Mucosa of descending colon (tissue), 3 donors: Measurements from ENCODE around the gene CCDC148. TPM values are rescaled to one million over a fixed set of nuclear protein-coding genes. Genes with fewer than 3 reads are reported as not detected.

ENCODE experiments used
- ATAC-seq: fragments of 200-7000 bp; cut with Tn5 transposase; one replicate; pipeline ENCODE4 v1.9.1; 2020; ENCODE audit warnings: mild to moderate bottlenecking, moderate library complexity
- DNase-seq, 3 donors: peaks; one replicate each; pipeline ENCODE4 v3.0.0-alpha.2; 2020
- H3K36me3 ChIP-seq: fragments of 200-600 bp; one replicate; pipeline ENCODE4 v1.8.0; 2021; ENCODE audit warnings: low read depth, mild to moderate bottlenecking
- H3K4me1 ChIP-seq: fragments of 200-600 bp; one replicate; pipeline ENCODE4 v1.8.0; 2021; ENCODE audit warnings: low read depth, mild to moderate bottlenecking
- H3K4me3 ChIP-seq: fragments of 200-600 bp; one replicate; pipeline ENCODE4 v1.8.0; 2021; ENCODE audit warnings: mild to moderate bottlenecking
- H3K9me3 ChIP-seq: fragments of 200-600 bp; one replicate; pipeline ENCODE4 v1.8.0; 2021; ENCODE audit warnings: mild to moderate bottlenecking
- intact Hi-C, 2 donors: fragments of 100-400 bp; cut with DNase I in 1 of 2; cut with micrococcal nuclease in 1 of 2; formaldehyde crosslinking; loops; one replicate each; pipeline versions ENCODE4 v1.11.0 to v1.11.1; 2022; cut with DNase I, micrococcal nuclease
- total RNA-seq, 3 donors: library from RNA; stranded (reverse); fragmentation: NEBNext Ultra II Directional in 2 of 3; extraction: Animal tissue kit (Norgen Biotek cat#: 25700) in 2 of 3; gene quantifications; one replicate each; pipeline versions ENCODE4 v1.2.1 to v1.2.4, GENCODE V29; 2021 to 2023
- TF ChIP-seq, protein P1 (sequence below): fragments of 200-600 bp; IDR thresholded peaks from one replicate; pipeline ENCODE4 v1.8.0; 2022; ENCODE audit warnings: antibody characterized with exemption, mild to moderate bottlenecking
- donor health status: DM: no; HTN: no; CAD: no; lungs with moderate emphysema.
- donor health status: DM: no; HTN: no; CAD: no.
- donor health status: DM: no; HTN: yes; CAD: no.

The CCDC148 gene
- total RNA-seq, 3 donors from 2014 or later, result 0.20 to 0.38 TPM; not detected in 1

DNA sequence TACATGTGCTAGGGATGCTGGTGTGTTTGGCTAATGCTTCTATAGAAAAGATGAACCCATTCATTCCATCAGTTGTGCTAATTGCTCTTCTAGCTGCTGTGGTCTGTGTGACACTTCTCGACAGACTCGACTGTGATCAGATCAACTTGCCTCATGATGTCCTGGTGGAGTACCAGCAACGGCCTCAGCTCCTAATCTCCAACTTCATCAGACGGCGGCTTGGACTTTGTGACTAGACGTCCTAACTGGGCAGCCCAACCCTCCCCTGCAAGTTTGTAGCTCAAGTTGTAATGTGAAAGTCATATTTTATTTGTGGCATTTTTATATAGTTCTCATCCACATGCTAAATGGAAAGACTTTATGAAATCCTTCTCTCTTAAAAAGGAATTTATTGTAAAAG is 321.9 kb downstream of the CCDC148 start:
- DNase-seq, result peak; percentile 68 to 80 (median 73)
- ATAC-seq, result peak; percentile 68
- Histone ChIP-seq H3K4me1 (peaks cover 10% of the 10 kb centered on the region), H3K36me3 (no peaks in the 10 kb centered on the region), H3K9me3 (no peaks in the 10 kb centered on the region), H3K4me3 (no peak overlapping the region)
- TF ChIP-seq, protein P1, sequence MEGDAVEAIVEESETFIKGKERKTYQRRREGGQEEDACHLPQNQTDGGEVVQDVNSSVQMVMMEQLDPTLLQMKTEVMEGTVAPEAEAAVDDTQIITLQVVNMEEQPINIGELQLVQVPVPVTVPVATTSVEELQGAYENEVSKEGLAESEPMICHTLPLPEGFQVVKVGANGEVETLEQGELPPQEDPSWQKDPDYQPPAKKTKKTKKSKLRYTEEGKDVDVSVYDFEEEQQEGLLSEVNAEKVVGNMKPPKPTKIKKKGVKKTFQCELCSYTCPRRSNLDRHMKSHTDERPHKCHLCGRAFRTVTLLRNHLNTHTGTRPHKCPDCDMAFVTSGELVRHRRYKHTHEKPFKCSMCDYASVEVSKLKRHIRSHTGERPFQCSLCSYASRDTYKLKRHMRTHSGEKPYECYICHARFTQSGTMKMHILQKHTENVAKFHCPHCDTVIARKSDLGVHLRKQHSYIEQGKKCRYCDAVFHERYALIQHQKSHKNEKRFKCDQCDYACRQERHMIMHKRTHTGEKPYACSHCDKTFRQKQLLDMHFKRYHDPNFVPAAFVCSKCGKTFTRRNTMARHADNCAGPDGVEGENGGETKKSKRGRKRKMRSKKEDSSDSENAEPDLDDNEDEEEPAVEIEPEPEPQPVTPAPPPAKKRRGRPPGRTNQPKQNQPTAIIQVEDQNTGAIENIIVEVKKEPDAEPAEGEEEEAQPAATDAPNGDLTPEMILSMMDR, result no peak
- intact Hi-C loops, result no loop called here

DNA sequence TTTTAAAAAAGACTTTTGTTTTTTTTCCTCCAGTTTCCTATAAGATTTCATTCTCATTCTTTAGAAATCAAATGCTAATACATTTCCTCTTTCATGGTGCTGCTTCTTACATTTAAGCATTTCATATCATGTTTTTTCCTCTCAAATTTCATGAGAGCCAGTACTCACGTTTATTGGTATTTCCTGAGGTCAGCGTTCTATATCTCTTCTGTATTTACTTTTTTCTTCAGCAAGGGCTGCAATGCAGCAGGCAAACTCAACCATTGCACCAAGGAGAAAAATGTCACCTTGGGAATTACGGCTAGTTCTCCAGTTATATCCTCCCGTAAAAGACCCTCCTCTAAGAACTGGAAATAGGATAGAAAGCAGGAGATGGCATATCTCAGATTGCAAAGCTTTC is 322.5 kb downstream of the CCDC148 start:
- TF ChIP-seq, protein P1, result no peak
- Histone ChIP-seq H3K4me3 (no peak overlapping the region), H3K9me3 (no peaks in the 10 kb centered on the region), H3K4me1 (peaks cover 11% of the 10 kb centered on the region), H3K36me3 (no peaks in the 10 kb centered on the region)
- intact Hi-C loops, result no loop called here
- DNase-seq (no peak), ATAC-seq (no peak)

DNA sequence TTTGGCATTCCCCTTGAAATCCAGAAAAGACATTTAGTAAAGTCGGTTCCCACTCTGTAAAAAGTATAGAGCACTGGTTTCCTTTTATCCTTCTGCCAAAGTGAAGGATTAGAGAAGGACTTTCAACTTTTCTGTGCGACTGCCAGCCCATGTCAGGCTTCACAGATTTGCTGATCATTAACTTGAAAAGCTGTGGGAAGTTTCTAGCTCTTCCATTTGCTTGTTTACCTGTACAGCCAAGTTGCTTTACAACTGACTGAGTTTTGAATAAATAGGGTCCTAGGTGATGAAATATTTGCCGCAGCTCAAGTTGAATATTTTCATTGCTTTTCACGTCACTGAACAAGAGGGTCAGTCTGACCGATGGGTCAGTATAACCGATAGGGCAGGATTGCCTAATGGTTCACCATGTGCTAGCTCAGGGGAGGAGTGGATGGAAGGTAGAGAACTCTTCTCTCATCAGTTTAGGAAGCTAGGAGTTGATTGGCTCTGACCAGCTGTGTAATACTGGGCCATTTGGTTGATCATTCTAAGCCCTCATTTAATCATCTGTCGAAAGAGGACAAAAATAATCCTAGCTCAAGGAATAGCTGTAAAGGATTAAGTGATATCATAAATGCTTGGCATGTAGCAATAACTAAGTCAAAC is 324.5 kb downstream of the CCDC148 start:
- Histone ChIP-seq H3K4me1 (peaks cover 11% of the 10 kb centered on the region), H3K4me3 (no peak overlapping the region), H3K9me3 (no peaks in the 10 kb centered on the region), H3K36me3 (no peaks in the 10 kb centered on the region)
- DNase-seq, result peak in 1 of 3 donors; percentile 47
- intact Hi-C loops, result no loop called here
- TF ChIP-seq, protein P1, result no peak
- peak; percentile 58 for ATAC-seq

DNA sequence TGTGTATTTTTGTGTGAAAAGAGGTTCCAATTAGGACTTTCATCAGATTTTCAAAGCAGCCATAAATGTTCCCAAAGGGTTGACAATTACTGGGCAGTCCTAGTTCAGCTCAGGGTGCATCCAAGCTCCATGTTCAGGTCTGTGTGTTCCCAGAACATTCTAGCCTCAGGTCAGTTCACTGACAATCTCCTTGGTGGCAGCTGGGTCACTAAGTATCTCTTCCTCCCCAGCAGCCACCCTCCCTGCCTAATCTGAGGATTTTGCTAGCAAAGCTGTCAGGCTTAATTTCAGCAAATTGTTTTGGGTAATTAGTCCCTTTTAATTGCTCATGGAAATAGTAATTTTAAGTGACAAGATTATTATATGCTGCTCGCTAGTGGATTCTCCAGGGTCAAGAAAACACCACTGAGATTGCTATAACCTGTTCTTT is 325.1 kb downstream of the CCDC148 start:
- Histone ChIP-seq H3K9me3 (no peaks in the 10 kb centered on the region), H3K36me3 (no peaks in the 10 kb centered on the region), H3K4me1 (peaks cover 11% of the 10 kb centered on the region), H3K4me3 (no peak overlapping the region)
- DNase-seq (no peak), ATAC-seq (peak; percentile 33)
- intact Hi-C loops, result no loop called here
- TF ChIP-seq, protein P1, result no peak

DNA sequence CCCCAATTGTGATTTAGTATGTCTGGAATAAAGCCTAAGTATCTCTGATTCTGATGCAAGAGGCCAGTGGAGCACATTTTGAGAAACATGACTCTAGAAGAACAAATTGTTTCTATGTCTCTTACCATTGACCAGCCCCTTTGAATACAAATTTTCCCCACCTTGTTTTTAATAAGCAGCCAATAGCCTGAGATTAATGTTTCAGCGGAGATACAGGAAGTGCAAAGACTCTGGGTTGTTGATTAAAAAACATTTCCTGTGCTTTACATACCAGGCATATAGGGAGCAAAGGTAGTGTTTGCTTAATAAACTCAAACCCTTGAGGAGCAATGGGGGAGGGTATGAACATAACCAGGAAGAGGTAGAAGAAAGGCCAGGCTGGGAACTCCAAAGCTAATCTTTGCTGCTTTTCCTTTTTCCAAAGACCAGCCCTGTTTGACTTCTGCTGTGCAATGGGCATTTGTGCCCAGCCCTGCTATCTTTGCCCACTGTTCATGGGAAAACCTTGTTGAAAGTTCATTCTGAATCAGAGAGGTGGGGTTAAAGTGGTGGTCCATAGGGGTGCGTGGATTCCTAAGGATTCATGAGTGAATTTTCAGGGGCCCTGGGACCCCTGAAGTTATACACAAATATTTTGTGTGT is 325.6 kb downstream of the CCDC148 start:
- ATAC-seq (peak; percentile 86), DNase-seq (peak in 1 of 3 donors; percentile 72)
- Histone ChIP-seq H3K9me3 (no peaks in the 10 kb centered on the region), H3K36me3 (no peaks in the 10 kb centered on the region), H3K4me1 (peaks cover 13% of the 10 kb centered on the region), H3K4me3 (no peak overlapping the region)
- intact Hi-C loops, result no loop called here
- TF ChIP-seq, protein P1, result no peak
